Activated CD8-positive, alpha-beta T cell treated with anti-CD3 and anti-CD28 coated beads, Interleukin-2, amount 10 ng/mL, durations not matched to agents 7 days and 5 days (primary cell): ENCODE data around the gene GABRG3. TPM values are rescaled to one million over a fixed set of nuclear protein-coding genes. Genes with fewer than 3 reads are reported as not detected.
A peak's percentile ranks its signal among the peaks of the same experiment; 100 is the strongest.

Experiments used
- ATAC-seq: fragments of 150-1000 bp; cut with Tn5 transposase; one replicate; pipeline ENCODE4 v1.10.0; 2021; ENCODE audit warnings: moderate library complexity
- CTCF ChIA-PET: fragments of 350-600 bp; sonication (Branson Sonifier 250); formaldehyde crosslinking; loops from one replicate; lab custom pipeline; 2021; ENCODE audit warnings: antibody characterized with exemption; lab: Charles Lee
- POLR2A ChIA-PET: fragments of 350-600 bp; sonication (Branson Sonifier 250); formaldehyde crosslinking; loops from one replicate; lab custom pipeline; 2021; ENCODE audit warnings: antibody characterized with exemption; lab: Charles Lee
- DNase-seq: peaks from one replicate; pipeline ENCODE4 v3.0.0-alpha.2; 2020
- H3K27ac Mint-ChIP-seq: one replicate; pipeline ENCODE4 v1.8.0; 2021; ENCODE audit warnings: mild to moderate bottlenecking, mixed read lengths
- H3K27me3 Mint-ChIP-seq: one replicate; pipeline ENCODE4 v1.8.0; 2021; ENCODE audit warnings: low read depth, mixed read lengths
- H3K36me3 Mint-ChIP-seq: one replicate; pipeline ENCODE4 v1.8.0; 2021; ENCODE audit warnings: low read depth, mixed read lengths
- H3K4me1 Mint-ChIP-seq: one replicate; pipeline ENCODE4 v1.8.0; 2021; ENCODE audit warnings: low read depth, mixed read lengths
- H3K4me3 Mint-ChIP-seq: one replicate; pipeline ENCODE4 v1.8.0; 2021; ENCODE audit warnings: mild to moderate bottlenecking, mixed read lengths
- H3K9me3 Mint-ChIP-seq: one replicate; pipeline ENCODE4 v1.8.0; 2022; ENCODE audit warnings: mixed read lengths; ENCODE audit not compliant: insufficient read depth
- total RNA-seq, 2 experiments: library from RNA; stranded (reverse); gene quantifications; one replicate each; pipeline ENCODE4 v1.2.3, GENCODE V29; 2021

The GABRG3 gene
- total RNA-seq, 2 experiments from 2014 or later: not detected

- DNase-seq (no peak), ATAC-seq (no peak)
- no peak overlapping the region for H3K27ac Mint-ChIP-seq
- H3K27me3 Mint-ChIP-seq: no peaks in the 10 kb centered on the region
- H3K4me1 Mint-ChIP-seq: no peaks in the 10 kb centered on the region
- POLR2A ChIA-PET: no interaction called here
- no peak overlapping the region for H3K4me3 Mint-ChIP-seq
- no peaks in the 10 kb centered on the region for H3K9me3 Mint-ChIP-seq
- H3K36me3 Mint-ChIP-seq: no peaks in the 10 kb centered on the region
- CTCF ChIA-PET: no interaction called here
These were observed 74.8 kb downstream of the GABRG3 start for GRCh38 chr15:27045796-27046195.

- CTCF ChIA-PET: no interaction called here
- H3K27ac Mint-ChIP-seq: no peak overlapping the region
- H3K4me3 Mint-ChIP-seq: no peak overlapping the region
- no peaks in the 10 kb centered on the region for H3K9me3 Mint-ChIP-seq
- H3K36me3 Mint-ChIP-seq: no peaks in the 10 kb centered on the region
- ATAC-seq (no peak), DNase-seq (no peak)
- no peaks in the 10 kb centered on the region for H3K27me3 Mint-ChIP-seq
- H3K4me1 Mint-ChIP-seq: no peaks in the 10 kb centered on the region
- POLR2A ChIA-PET: no interaction called here
These were observed 75.9 kb downstream of the GABRG3 start for GRCh38 chr15:27046880-27047279.

- CTCF ChIA-PET: no interaction called here
- POLR2A ChIA-PET: no interaction called here
These were observed 79.2 kb downstream of the GABRG3 start for GRCh38 chr15:27050163-27050562.

GRCh38 chr15:27054426-27054825, 83.4 kb downstream of the GABRG3 start:
- CTCF ChIA-PET: no interaction called here
- POLR2A ChIA-PET: no interaction called here
- DNase-seq (no peak), ATAC-seq (no peak)
- H3K27ac Mint-ChIP-seq: no peak overlapping the region
- H3K4me1 Mint-ChIP-seq: no peaks in the 10 kb centered on the region
- H3K36me3 Mint-ChIP-seq: no peaks in the 10 kb centered on the region
- H3K4me3 Mint-ChIP-seq: no peak overlapping the region
- no peaks in the 10 kb centered on the region for H3K27me3 Mint-ChIP-seq
- H3K9me3 Mint-ChIP-seq: no peaks in the 10 kb centered on the region

More at GRCh38 chr15:27050163-27050562, 79.2 kb downstream of the GABRG3 start:
- Mint-ChIP-seq H3K9me3 (no peaks in the 10 kb centered on the region), H3K36me3 (no peaks in the 10 kb centered on the region), H3K27ac (no peak overlapping the region), H3K27me3 (no peaks in the 10 kb centered on the region), H3K4me1 (no peaks in the 10 kb centered on the region), H3K4me3 (no peak overlapping the region)
- no peak for ATAC-seq
- DNase-seq: no peak

GRCh38 chr15:27057904-27058645, 87.1 kb downstream of the GABRG3 start:
- no peaks in the 10 kb centered on the region for H3K4me1 Mint-ChIP-seq
- POLR2A ChIA-PET: no interaction called here
- no peaks in the 10 kb centered on the region for H3K9me3 Mint-ChIP-seq
- H3K36me3 Mint-ChIP-seq: no peaks in the 10 kb centered on the region
- no peak overlapping the region for H3K4me3 Mint-ChIP-seq
- no peak overlapping the region for H3K27ac Mint-ChIP-seq
- ATAC-seq (no peak), DNase-seq (no peak)
- CTCF ChIA-PET: no interaction called here
- no peaks in the 10 kb centered on the region for H3K27me3 Mint-ChIP-seq

GRCh38 chr15:27058939-27059338, 88.0 kb downstream of the GABRG3 start:
- Mint-ChIP-seq H3K27me3 (no peaks in the 10 kb centered on the region), H3K9me3 (no peaks in the 10 kb centered on the region), H3K36me3 (no peaks in the 10 kb centered on the region), H3K27ac (no peak overlapping the region), H3K4me3 (no peak overlapping the region), H3K4me1 (no peaks in the 10 kb centered on the region)
- DNase-seq (no peak), ATAC-seq (no peak)
- POLR2A ChIA-PET: no interaction called here
- CTCF ChIA-PET: interaction anchor here (1.9 kb wide), 1 partner anchor 300 kb away, joined by 6 read pairs; no protein-coding TSS in a partner anchor

- ATAC-seq (no peak), DNase-seq (peak; percentile 36)
- Mint-ChIP-seq H3K36me3 (no peaks in the 10 kb centered on the region), H3K27ac (no peak overlapping the region), H3K9me3 (no peaks in the 10 kb centered on the region), H3K27me3 (no peaks in the 10 kb centered on the region), H3K4me3 (no peak overlapping the region), H3K4me1 (no peaks in the 10 kb centered on the region)
- POLR2A ChIA-PET: no interaction called here
- CTCF ChIA-PET: interaction anchor here (1.9 kb wide), 1 partner anchor 299 kb away, joined by 6 read pairs; no protein-coding TSS in a partner anchor
These were observed 88.7 kb downstream of the GABRG3 start for GRCh38 chr15:27059610-27060202.

GRCh38 chr15:27061739-27062138, 90.8 kb downstream of the GABRG3 start:
- no peaks in the 10 kb centered on the region for H3K36me3 Mint-ChIP-seq
- no peak overlapping the region for H3K4me3 Mint-ChIP-seq
- H3K27ac Mint-ChIP-seq: no peak overlapping the region
- H3K27me3 Mint-ChIP-seq: no peaks in the 10 kb centered on the region
- no peak for ATAC-seq
- ChIA-PET CTCF (no interaction called here), POLR2A (no interaction called here)
- no peaks in the 10 kb centered on the region for H3K4me1 Mint-ChIP-seq
- H3K9me3 Mint-ChIP-seq: peaks cover 7% of the 10 kb centered on the region
- DNase-seq: no peak

GRCh38 chr15:27062951-27063350, 92.0 kb downstream of the GABRG3 start:
- Mint-ChIP-seq H3K4me3 (no peak overlapping the region), H3K27me3 (no peaks in the 10 kb centered on the region), H3K27ac (no peak overlapping the region), H3K4me1 (no peaks in the 10 kb centered on the region), H3K36me3 (no peaks in the 10 kb centered on the region), H3K9me3 (peaks cover 13% of the 10 kb centered on the region)
- ChIA-PET POLR2A (no interaction called here), CTCF (no interaction called here)
- no peak for ATAC-seq
- no peak for DNase-seq

GRCh38 chr15:27064080-27064479, 93.1 kb downstream of the GABRG3 start:
- CTCF ChIA-PET: no interaction called here
- no peak overlapping the region for H3K4me3 Mint-ChIP-seq
- no peaks in the 10 kb centered on the region for H3K27me3 Mint-ChIP-seq

GRCh38 chr15:27065151-27065550, 94.2 kb downstream of the GABRG3 start:
- Mint-ChIP-seq H3K27ac (no peak overlapping the region), H3K27me3 (no peaks in the 10 kb centered on the region)
- ATAC-seq: no peak

More at GRCh38 chr15:27064080-27064479, 93.1 kb downstream of the GABRG3 start:
- H3K9me3 Mint-ChIP-seq: peaks cover 14% of the 10 kb centered on the region
- no peak overlapping the region for H3K27ac Mint-ChIP-seq
- no peaks in the 10 kb centered on the region for H3K4me1 Mint-ChIP-seq
- no peaks in the 10 kb centered on the region for H3K36me3 Mint-ChIP-seq
- no peak for DNase-seq
- POLR2A ChIA-PET: no interaction called here
- no peak for ATAC-seq

GRCh38 chr15:27065785-27066184, 94.8 kb downstream of the GABRG3 start:
- CTCF ChIA-PET: no interaction called here
- peaks cover 26% of the 10 kb centered on the region for H3K9me3 Mint-ChIP-seq
- H3K4me3 Mint-ChIP-seq: no peak overlapping the region
- H3K27me3 Mint-ChIP-seq: no peaks in the 10 kb centered on the region
- POLR2A ChIA-PET: no interaction called here
- H3K36me3 Mint-ChIP-seq: no peaks in the 10 kb centered on the region
- ATAC-seq (no peak), DNase-seq (no peak)
- H3K4me1 Mint-ChIP-seq: no peaks in the 10 kb centered on the region
- no peak overlapping the region for H3K27ac Mint-ChIP-seq

More at GRCh38 chr15:27065151-27065550, 94.2 kb downstream of the GABRG3 start:
- POLR2A ChIA-PET: no interaction called here
- Mint-ChIP-seq H3K4me3 (no peak overlapping the region), H3K4me1 (no peaks in the 10 kb centered on the region), H3K9me3 (peaks cover 22% of the 10 kb centered on the region), H3K36me3 (no peaks in the 10 kb centered on the region)
- no peak for DNase-seq
- CTCF ChIA-PET: no interaction called here
